ENCODE measurements around the gene DHX16. TPM values are rescaled to one million over a fixed set of nuclear protein-coding genes. Genes with fewer than 3 reads are reported as not detected.

Gene DHX16
- total and polyA plus RNA-seq, 2 experiments from 2014 or later: 16.0 to 31.3 TPM

DNA sequence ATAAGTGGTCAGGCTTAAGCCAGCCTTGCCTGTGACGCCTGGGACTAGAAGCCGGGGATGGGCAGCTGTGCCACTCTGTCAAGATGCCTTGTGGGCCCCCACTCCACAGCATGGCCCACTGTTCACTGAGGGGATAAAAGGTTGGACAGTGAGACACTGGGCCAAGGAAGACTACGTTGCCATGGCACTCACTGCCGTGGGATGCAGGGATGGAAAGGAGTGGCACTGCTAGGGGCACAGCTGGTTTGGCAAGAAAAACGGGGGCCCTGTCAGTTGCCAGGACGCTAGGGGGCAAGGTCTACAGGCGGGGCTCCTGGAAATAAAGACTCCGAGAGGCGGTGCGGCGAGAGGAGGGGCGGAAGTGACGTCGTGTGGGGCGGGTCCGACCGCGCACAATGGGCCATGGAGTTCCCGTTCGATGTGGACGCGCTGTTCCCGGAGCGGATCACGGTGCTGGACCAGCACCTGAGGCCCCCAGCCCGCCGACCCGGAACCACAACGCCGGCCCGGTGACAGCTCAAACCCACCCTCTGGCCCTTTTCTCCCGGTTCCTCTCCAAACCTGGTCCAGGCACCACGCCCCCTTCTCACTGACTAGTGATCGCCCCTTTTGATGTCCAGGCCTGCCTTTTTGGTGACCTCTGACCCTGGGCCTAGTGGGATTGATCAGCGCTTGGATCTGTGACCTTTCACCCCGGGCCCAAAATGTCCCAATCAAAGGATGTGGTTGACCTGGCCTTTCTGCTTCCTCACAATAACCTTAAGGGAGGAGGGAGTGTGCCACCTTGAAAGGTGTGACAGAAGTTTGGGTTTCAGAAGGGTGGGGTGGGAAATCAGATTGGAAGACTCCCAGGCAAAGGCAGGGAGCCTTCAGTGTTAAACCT is 46.1 kb downstream of the DHX16 start, which contains the start of gene ATAT1:
ATAT1 (plus strand) TSS at position 391 of the 883 bp plus-strand sequence.
- peaks cover 8% of the 10 kb centered on the region for H3K79me2 ChIP-seq (replicated peaks; ENCODE audit: insufficient read depth)
- no peaks in the 10 kb centered on the region for H3K27me3 ChIP-seq (ENCODE audit: insufficient read depth)
- Mint-ChIP-seq H3K4me3 (peak within 1 kb of the TSS; percentile 89), H3K9me3 (no peaks in the 10 kb centered on the region), H3K27ac (peak within 1 kb of the TSS; percentile 97), H3K36me3 (ENCODE audit: low read depth) (peaks cover 74% of the 10 kb centered on the region), H3K27me3 (ENCODE audit: insufficient read depth, low read depth, poor library complexity) (peaks cover 19% of the 10 kb centered on the region), H3K4me1 (peaks cover 14% of the 10 kb centered on the region)
- peak within 1 kb of the TSS; percentile 91 for H3K4me2 ChIP-seq
- H3K9me2 ChIP-seq (ENCODE audit: insufficient read depth): no peaks in the 10 kb centered on the region
- no peaks in the 10 kb centered on the region; the same call in 1 of the 2 replicates for H4K20me1 ChIP-seq (replicated peaks; ENCODE audit: insufficient read depth)
- peak within 1 kb of the TSS; percentile 82; the same call in 1 of the 2 replicates for H2AFZ ChIP-seq
- H3K27ac ChIP-seq (ENCODE audit: low read depth): peak within 1 kb of the TSS; percentile 79
- peaks cover 20% of the 10 kb centered on the region for H3F3A ChIP-seq (replicated peaks; ENCODE audit: low read depth)
- peak; percentile 98 for ATAC-seq
- peak within 1 kb of the TSS; percentile 73 for H3K4me3 ChIP-seq
- TF ChIP-seq JUNB (IDR thresholded peaks at IDR 0.05; ENCODE audit: unreplicated experiment) (no peak), CREB1 (CRISPR knock-in tag; IDR thresholded peaks at IDR 0.05; ENCODE audit: low read depth) (peak; percentile 90), POLR2AphosphoS5 (IDR thresholded peaks at IDR 0.05; ENCODE audit: low read depth) (peak; percentile 91)
- TF ChIP-seq, protein P1, sequence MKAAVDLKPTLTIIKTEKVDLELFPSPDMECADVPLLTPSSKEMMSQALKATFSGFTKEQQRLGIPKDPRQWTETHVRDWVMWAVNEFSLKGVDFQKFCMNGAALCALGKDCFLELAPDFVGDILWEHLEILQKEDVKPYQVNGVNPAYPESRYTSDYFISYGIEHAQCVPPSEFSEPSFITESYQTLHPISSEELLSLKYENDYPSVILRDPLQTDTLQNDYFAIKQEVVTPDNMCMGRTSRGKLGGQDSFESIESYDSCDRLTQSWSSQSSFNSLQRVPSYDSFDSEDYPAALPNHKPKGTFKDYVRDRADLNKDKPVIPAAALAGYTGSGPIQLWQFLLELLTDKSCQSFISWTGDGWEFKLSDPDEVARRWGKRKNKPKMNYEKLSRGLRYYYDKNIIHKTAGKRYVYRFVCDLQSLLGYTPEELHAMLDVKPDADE (IDR thresholded peaks at IDR 0.05): peak; percentile 69
- TF ChIP-seq, protein P2, sequence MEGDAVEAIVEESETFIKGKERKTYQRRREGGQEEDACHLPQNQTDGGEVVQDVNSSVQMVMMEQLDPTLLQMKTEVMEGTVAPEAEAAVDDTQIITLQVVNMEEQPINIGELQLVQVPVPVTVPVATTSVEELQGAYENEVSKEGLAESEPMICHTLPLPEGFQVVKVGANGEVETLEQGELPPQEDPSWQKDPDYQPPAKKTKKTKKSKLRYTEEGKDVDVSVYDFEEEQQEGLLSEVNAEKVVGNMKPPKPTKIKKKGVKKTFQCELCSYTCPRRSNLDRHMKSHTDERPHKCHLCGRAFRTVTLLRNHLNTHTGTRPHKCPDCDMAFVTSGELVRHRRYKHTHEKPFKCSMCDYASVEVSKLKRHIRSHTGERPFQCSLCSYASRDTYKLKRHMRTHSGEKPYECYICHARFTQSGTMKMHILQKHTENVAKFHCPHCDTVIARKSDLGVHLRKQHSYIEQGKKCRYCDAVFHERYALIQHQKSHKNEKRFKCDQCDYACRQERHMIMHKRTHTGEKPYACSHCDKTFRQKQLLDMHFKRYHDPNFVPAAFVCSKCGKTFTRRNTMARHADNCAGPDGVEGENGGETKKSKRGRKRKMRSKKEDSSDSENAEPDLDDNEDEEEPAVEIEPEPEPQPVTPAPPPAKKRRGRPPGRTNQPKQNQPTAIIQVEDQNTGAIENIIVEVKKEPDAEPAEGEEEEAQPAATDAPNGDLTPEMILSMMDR (conservative IDR thresholded peaks at IDR 0.05; ENCODE audit: low read depth in 2 of 2): peak; percentile 36 to 56
- peaks cover 14% of the 10 kb centered on the region for H3K4me1 ChIP-seq (ENCODE audit: insufficient read depth)
- DNase-seq (ENCODE audit: low spot score): peak; percentile 96
- H3K36me3 ChIP-seq (ENCODE audit: insufficient read depth): peaks cover 17% of the 10 kb centered on the region

DNA sequence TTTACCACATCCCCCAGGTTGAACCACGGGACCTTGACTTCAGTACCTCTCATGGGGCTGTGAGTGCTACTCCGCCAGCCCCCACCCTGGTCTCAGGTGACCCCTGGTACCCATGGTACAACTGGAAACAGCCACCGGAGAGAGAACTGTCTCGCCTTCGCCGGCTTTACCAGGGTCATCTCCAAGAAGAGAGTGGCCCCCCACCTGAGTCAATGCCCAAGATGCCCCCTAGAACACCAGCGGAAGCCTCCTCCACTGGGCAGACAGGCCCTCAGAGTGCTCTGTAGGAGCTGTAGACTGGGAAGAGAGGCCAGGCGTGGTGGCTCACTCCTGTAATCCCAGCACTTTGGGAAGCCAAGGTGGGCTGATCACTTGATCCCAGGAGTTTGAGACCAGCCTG is 47.3 kb downstream of the DHX16 start:
- Histone ChIP-seq H3K36me3 (ENCODE audit: insufficient read depth) (peaks cover 29% of the 10 kb centered on the region), H3K4me2 (no peak overlapping the region), H3K27me3 (ENCODE audit: insufficient read depth) (no peaks in the 10 kb centered on the region), H3K4me1 (ENCODE audit: insufficient read depth) (peaks cover 14% of the 10 kb centered on the region), H3F3A (replicated peaks; ENCODE audit: low read depth) (peaks cover 20% of the 10 kb centered on the region), H4K20me1 (replicated peaks; ENCODE audit: insufficient read depth) (no peaks in the 10 kb centered on the region; the same call in 1 of the 2 replicates), H3K27ac (ENCODE audit: low read depth) (no peak overlapping the region), H3K4me3 (no peak overlapping the region), H3K9me2 (ENCODE audit: insufficient read depth) (no peaks in the 10 kb centered on the region), H3K79me2 (replicated peaks; ENCODE audit: insufficient read depth) (peaks cover 8% of the 10 kb centered on the region), H2AFZ (no peak overlapping the region)
- H3K9me3 Mint-ChIP-seq: no peaks in the 10 kb centered on the region
- H3K4me3 Mint-ChIP-seq: no peak overlapping the region
- peaks cover 14% of the 10 kb centered on the region for H3K4me1 Mint-ChIP-seq
- ATAC-seq: no peak
- no peak overlapping the region; the same call in 1 of the 2 replicates for H3K27ac Mint-ChIP-seq
- peaks cover 20% of the 10 kb centered on the region for H3K27me3 Mint-ChIP-seq (ENCODE audit: insufficient read depth, low read depth, poor library complexity)
- DNase-seq (ENCODE audit: low spot score): no peak
- peaks cover 73% of the 10 kb centered on the region for H3K36me3 Mint-ChIP-seq (ENCODE audit: low read depth)
- TF ChIP-seq, protein P1 (IDR thresholded peaks at IDR 0.05): no peak
- TF ChIP-seq NANOG (IDR thresholded peaks at IDR 0.05; ENCODE audit: borderline replicate concordance): no peak
- TF ChIP-seq, protein P2 (conservative IDR thresholded peaks at IDR 0.05; ENCODE audit: low read depth in 2 of 2): no peak
- TF ChIP-seq ZNF331 (CRISPR knock-in tag; IDR thresholded peaks at IDR 0.05; ENCODE audit: low read depth): no peak

Data from GM23338 (cell line).